HL-60/S4 treated with retinoic acid at 250 ng/mL for 4 days and 3 days (cell line): ENCODE data around the gene PZP.
"Not testable (repeated sequence)": the region's sequence is repeated elsewhere in the genome, so short reads cannot be mapped to it uniquely, and the experiment has no call there.

Source experiments
- in situ Hi-C: fragments of 300-500 bp; cut with MboI; formaldehyde crosslinking; loops from 2 replicates; pipeline ENCODE4 v1.7.0; 2022; ENCODE audit warnings: low sequenced_read_pairs

Gene PZP

GRCh38 chr12:9208229-9208628, at the start of gene PZP:
PZP (minus strand) TSS chr12:9208395; CDS start chr12:9208341, 54 bp downstream.
- in situ Hi-C loops = no loop called here

DNA sequence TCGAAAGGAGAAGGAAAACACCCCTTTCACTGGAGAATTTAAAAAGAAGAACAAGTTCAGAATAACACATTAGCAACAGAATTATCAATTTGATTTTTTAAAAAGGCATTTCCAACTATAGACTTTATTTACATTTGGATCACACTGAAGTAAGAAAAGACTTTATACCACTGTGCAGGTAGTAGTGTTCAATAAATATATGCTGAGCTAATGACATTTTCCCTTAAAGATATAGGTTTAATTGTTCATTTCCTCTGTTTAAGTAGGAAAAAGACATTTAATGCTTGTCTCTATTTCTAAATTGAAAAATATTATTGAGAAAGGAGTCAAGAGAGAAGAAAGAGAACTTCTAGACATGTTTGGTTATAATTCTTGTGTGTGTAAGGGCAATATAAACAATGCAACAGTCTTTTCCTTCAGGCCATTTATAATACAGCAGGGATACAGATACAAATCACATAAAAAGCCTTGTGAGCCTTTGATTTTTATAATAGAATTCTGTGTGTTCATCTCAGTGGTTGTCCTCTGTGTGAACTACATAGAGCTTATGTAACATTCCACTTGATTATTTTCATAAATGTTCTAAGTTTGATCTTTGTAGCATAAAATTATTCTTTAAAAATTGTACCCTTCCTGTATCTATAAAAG, 48.7 kb upstream of the PZP start:
- in situ Hi-C loops = no loop called here

DNA sequence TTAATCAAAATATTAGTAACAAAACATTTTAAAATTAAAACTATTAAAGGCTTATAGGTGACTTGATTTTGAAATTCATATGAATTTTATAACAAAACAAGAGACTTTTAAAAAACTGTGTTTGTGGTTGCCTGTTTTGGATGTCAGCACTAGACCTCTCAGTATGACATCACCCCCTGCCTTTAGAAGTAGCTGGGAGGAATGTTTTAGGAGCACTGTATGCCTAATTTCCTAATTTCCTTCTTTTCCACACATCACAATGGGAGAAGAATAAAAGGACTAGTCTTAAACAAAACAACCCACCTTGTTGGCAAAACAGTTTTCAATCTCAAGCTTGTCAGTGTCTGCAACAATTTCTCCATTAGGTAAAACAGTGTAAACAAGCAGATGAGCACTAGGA, 48.1 kb upstream of the PZP start:
- in situ Hi-C loops = no loop called here

DNA sequence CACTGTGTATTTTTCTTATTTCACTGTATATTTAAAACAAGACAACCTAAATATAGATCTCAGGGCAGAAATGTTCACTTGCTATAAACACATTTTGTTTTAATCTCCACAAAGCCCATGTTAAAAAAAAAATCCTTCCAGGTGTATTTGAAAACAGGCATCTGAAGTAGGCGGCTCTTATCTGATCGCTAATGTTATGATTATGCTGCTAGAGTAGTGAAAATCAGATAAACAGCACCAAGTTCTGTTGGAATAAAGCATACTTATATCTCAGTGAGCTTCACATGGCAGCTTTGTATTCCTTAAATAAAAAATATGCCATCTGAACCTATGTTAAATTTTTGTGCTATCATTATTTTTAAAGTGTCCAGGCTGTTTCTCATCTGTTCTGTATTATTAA, 47.6 kb upstream of the PZP start:
- in situ Hi-C loops = no loop called here

GRCh38 chr12:9253464-9253863, 45.3 kb upstream of the PZP start:
- in situ Hi-C loops = no loop called here

DNA sequence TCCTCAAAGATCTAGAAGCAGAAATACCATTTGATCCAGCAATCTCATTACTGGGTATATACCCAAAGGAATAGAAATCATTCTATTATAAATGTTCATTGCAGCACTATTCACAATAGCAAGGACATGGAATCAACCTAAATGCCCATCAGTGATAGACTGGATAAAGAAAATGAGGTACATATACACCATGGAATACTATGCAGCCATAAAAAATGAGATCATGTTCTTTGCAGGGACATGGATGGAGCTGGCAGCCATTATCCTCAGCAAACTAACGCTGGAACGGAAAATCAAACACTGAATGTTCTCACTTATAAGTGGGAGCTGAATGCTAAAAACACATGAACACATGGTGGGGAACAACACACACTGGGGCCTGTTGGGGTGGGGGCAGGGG, 44.6 kb upstream of the PZP start:
- in situ Hi-C loops = not testable (repeated sequence)

GRCh38 chr12:9252256-9252655, 44.1 kb upstream of the PZP start:
- in situ Hi-C loops = no loop called here

- in situ Hi-C loops = no loop called here
Observed at GRCh38 chr12:9248435-9248834, 40.2 kb upstream of the PZP start.

DNA sequence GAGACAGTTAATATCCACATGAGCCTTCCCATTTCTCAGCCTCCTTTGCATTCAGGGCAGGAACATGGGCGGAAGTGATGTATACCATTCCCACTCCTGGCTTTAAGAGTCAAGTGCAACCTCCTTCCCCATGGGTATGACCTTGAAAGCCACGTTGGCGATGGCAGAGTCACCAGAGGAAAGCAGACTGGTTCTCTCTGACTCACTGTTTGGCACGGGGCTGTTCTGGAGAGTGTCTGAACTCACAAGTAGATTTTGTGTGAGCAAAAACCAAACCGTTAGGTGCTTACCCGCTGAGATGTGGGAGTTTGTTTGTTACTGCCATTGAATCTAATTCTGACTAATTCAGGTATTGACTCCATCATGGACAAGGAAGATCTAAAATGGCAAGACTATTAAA, 36.7 kb upstream of the PZP start:
- in situ Hi-C loops = no loop called here

GRCh38 chr12:9243999-9244649, 35.9 kb upstream of the PZP start:
- in situ Hi-C loops = no loop called here

DNA sequence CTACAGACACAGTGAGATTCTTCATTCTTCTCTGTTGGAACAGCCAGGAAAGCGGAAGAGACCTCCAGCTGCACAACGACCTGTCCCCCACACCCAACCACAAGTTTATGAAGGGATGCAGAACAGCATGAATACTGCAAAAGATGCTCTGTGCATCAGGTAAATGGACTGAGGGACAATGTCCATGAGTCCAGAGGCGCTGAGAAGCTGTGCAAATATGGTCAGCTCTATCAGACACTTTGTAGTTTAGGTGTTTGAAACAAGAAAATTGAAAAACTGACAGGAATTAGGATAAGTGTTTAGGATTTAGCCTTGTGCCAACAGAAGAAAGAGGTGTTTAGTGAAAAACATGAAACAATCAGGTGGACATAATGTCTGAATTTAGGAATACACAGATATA, 33.1 kb upstream of the PZP start:
- in situ Hi-C loops = no loop called here

- in situ Hi-C loops = no loop called here
Observed at GRCh38 chr12:9240776-9241175, 32.6 kb upstream of the PZP start.

DNA sequence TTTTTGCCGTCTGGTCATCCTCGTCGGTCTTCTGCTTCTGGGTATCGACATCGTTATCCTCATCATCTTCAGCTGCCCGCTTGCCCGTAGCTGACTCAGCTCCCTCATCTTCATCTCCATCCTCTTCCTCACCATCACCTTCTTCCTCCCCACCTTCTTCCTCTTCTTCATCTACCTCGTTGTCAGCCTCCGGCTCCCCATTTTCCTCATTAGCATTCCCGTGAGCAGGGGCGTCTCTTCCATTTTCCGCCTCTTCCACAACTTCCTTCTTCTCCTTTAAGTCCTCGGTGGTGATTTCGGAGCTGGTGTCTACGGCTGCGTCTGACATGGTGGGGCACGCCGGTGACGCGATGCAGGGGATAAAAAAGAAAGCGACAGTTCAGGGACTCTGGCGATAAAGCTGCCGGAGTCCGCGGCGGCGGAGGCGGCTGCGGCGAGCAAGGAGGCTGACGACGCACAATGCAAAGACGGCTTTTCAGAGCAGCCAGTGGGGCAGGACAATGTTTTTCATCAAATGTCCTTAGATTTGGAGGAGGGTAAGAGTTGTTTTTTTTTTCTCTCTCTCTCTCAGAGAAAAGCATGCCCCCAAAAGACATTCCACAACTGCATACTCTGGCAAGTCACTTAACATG, 31.9 kb upstream of the PZP start:
- in situ Hi-C loops = not testable (repeated sequence)

DNA sequence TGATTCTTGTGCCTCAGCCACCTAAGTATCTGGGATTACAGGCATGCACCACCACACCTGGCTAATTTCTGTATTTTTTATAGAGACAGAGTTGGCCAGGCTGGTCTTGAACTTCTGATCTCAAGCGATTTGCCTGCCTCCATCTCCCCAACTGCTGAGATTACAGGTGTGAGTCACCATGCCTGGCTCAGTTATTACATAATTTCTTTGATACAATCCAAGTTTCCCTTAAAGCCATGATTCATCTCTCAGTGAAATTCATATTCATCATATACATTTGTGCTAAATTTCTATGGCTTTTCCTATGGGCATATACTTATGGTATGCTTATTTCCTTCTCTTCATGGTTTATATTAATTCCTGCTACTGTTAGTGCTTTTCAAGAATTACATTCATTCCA, 29.1 kb upstream of the PZP start:
- in situ Hi-C loops = no loop called here

- in situ Hi-C loops = no loop called here
Observed at GRCh38 chr12:9235519-9235918, 27.3 kb upstream of the PZP start.

- in situ Hi-C loops = no loop called here
Observed at GRCh38 chr12:9227950-9228349, 19.8 kb upstream of the PZP start.

DNA sequence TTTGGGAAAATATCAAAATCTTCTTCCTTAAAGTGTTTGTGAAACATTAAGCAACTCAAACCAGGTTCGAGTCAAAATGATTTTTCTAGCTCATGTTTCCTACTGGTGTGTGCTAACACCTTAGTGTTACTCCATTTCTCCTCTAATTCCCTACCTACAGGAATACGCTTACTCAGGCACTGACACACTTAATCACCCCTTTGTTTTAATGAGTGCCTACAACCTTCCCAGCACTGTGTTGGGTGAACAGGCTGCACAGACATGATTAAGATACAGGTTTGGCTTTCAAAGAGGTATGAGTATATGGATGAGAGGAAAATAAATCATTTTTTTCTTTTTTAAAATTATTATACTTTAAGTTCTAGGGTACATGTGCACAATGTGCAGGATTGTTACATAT, 15.6 kb upstream of the PZP start:
- in situ Hi-C loops = no loop called here

- in situ Hi-C loops = no loop called here
Observed at GRCh38 chr12:9221483-9221882, 13.3 kb upstream of the PZP start.

- in situ Hi-C loops = not testable (repeated sequence)
Observed at GRCh38 chr12:9221011-9221410, 12.8 kb upstream of the PZP start.

DNA sequence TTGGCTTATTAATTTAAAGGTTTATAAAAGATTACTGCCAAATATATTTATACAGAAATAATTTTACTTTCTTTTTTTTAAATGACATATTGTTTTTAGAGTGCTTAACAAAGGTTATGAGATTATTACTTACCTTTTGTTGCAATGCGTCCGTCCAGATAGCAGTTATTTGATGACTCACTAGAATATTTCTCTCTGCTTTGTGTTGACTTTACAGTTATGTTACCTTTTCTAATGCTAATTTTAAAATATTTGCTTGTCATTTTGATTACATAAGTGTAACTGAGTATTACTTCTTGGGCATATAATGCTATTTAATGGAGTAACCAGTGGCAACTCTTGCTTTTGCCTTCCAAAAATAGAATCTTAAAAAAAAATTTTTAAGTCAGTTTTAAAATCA, 6.3 kb upstream of the PZP start:
- in situ Hi-C loops = no loop called here

DNA sequence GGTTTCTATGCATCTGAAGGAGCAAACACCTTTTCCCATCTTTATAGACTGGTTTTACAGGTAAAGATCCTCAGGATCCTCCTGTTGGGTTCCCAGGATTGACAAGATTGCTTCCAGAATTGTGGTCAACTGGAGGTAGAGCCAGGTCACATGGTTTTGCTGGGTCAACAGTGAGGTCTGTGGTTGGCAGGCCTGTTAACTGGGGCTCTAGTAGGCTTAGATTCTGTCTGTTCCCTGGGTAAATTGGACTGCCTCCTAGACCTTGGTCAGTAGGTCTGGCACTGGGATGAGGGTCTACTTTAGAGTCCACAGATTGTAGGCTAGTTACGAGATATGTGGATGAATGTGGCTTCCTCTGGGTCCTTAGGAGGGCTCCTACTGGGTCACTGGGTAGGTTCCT, 3.5 kb upstream of the PZP start:
- in situ Hi-C loops = no loop called here

DNA sequence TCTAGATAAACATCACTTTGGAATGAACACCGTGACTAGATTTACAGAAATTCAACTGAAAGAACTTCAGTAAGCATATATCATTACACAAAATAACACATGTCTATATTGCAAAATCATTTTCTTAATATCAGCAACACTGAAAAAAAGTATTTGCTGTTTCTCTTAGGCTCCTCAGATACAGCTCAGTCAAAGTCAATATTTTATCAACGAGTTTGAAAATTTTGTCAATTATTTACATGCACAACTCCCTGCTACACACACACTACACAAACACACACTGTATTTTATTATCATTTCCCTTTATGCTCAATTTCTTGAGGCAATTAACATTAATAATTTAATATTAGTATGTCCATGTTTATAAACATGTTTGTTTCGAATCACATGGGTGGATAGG, 3.8 kb downstream of the PZP start:
- in situ Hi-C loops = no loop called here

GRCh38 chr12:9198012-9198411, 10.2 kb downstream of the PZP start:
- in situ Hi-C loops = no loop called here
